NCI-H526 (cell line): ENCODE measurements around the gene POU6F1.
"Not testable (repeated sequence)": the region's sequence is repeated elsewhere in the genome, so short reads cannot be mapped to it uniquely, and the experiment has no call there.

Experiments used
- DNase-seq, 2 experiments: peaks; one replicate each; lab custom pipeline; 2025; lab: John Stamatoyannopoulos, UW

Gene POU6F1, protein sequence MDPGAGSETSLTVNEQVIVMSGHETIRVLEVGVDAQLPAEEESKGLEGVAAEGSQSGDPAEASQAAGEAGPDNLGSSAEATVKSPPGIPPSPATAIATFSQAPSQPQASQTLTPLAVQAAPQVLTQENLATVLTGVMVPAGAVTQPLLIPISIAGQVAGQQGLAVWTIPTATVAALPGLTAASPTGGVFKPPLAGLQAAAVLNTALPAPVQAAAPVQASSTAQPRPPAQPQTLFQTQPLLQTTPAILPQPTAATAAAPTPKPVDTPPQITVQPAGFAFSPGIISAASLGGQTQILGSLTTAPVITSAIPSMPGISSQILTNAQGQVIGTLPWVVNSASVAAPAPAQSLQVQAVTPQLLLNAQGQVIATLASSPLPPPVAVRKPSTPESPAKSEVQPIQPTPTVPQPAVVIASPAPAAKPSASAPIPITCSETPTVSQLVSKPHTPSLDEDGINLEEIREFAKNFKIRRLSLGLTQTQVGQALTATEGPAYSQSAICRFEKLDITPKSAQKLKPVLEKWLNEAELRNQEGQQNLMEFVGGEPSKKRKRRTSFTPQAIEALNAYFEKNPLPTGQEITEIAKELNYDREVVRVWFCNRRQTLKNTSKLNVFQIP

DNA sequence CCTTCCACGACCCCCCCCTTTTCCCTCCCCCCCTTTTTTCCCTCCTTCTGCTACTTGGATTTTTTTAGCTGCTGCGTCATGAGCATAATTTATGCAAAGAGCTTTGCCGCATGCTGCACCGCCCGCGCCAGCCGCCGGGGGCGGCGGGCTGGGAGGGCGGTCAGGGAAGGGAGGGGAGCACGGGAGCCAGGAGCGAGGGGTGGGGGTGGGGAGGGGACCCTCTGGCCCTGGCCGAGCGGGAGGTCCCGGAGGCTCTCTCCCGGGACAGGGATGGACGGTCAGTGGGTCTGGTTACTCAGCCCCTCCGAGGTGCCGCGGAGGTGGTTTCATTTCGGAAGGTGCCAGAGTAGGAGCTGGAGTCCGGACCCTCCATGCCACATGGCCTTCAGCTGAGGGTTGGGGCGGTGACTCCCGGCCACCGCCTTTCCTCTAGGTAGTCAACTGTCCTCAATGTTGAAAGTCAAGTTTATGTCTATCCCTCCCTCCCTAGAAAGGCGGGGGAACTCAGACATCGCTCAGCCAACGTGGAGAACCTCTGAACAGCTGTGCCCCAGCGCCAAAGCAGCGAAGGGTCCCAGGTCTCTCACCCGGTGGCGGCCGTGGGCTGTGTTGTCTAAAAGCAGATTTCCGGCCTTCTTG, at the start of gene POU6F1:
Gene POU6F1 (minus strand): TSS at position 95 of the 639 bp plus-strand sequence. CDS start 11,226 bp downstream, outside the sequence.
- peak; percentile 54 to 87 for DNase-seq

DNA sequence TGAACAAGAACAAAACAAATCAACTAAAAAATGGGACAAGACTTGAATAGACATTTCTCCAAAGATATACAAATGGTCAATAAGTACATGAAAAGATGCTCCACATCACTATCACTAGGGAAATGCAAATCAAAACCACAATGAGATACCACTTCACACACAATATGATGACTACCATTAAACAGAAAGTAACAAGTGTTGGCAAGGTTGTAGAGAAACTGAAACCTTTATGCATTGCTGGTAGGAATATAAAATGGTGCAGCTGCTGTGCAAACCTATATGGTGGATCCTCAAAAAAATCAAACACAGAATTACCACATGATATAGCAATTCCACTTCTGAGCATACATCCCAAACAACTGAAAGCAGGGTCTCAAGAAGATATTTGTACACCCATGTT, 47.2 kb upstream of the POU6F1 start:
- DNase-seq, result peak; percentile 16 to 32

DNA sequence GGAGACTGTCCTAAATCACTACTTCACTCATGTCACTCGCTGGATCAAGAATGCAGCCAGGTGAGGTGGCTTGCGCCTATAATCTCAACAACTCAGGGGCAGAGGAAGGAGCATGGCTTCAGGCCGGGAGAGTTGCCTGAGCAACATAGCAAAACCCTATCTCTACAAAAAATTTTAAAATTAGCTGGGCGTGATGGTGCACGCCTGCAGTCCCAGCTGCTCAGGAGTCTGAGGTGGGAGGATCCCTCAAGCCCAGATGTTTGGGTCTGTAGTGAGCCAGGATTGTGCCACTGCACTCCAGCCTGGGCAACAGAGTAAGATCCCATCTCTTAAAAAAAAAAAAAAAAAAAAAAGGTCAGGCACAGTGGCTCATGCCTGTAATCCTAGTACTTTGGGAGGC, 46.4 kb upstream of the POU6F1 start:
- DNase-seq, result no peak

DNA sequence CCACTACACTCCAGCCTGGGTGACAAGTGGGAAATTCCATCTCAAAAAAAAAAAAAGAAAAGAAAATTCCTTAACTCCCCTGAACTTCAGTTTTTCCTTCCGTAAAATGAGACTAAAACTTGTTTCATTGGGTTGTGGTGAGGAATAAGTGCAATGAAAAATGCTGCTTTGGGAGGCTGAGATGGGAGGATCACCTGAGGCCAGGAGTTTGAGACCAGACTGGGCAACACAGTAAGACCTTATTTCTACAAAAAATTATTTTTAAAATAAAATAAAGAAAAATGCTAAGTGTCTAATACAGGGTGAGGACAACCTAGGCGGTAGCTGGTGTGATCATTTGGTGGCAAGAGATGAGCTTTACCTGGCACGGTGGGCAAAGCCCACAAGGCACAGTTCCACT, 45.5 kb upstream of the POU6F1 start:
- no peak for DNase-seq

DNA sequence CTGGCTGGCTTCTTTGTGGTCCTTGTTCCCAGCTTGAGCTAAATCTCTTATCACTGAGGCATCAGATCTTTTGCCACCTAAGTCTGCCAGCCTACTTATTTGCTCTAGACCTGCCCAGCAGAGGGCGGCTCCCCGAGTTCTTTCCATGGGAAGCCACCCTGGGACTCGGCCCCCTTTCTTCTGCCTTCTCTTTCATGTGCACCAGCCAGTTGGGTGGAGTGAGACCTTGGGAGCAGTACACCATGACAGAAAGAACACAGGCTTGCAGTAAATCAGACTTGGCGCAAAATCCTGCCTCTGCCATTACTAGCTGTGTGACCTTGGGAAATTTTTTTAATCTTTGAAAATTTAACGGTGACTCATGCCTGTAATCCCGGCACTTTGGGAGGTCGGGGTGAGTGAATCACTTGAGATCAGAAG, 44.9 kb upstream of the POU6F1 start:
- peak in 1 of 2 experiments; percentile 38 for DNase-seq

DNA sequence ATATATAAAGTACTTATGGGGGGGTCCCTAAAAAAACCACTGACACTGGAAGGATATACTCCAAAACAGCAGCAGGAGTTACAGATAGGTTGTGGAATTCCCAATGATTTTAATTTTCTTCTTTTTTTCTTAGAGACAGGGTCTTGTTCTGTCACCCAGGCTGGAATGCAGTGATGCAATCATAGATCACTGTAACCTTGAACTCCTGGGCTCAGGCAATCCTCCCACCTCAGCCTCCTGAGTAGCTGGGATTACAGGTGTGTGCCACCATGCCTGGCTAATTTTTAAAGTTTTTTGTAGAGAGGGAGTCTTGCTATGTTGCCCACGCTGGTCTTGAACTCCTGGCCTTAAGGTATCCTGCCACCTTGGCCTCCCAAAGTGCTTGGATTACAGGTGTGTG, 41.7 kb upstream of the POU6F1 start:
- DNase-seq, result not testable (repeated sequence)

DNA sequence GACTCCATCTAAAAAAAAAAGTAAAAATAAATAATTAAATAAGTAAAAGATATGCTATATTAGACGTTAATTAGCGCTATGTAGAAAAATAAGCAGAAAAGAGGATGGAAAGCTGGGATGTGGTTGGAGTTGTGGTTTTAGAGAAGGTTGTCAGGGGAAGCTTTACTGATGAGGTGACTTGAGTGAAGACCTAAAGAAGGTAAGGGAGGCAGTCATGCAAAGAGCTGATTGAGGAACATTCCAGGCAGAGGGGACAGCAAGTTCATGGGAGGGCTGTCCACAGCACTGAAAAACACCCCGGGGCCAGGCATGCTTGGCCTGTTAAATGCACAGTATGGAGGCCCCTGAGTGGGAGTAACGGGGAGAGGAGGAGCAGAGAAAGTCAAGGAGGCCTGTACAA, 36.7 kb upstream of the POU6F1 start:
- DNase-seq, result no peak

DNA sequence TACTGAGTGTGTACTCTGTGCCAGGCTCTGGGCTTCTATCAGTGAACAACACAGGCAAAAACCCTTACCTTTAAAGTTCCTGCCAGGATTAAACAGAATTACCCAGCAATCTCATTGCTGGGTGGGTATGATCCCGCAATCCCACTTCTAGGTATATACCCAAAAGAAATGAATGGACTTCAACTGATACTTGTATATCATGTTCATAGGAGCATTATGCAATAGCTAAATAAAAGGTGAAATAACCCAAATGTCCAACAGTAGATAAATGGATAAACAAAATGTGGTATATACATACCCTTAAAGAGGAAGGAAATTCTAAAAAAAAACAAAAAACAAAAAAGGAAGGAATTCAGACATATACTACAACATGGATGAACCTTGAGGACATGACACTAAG, 35.4 kb upstream of the POU6F1 start:
- no peak for DNase-seq

DNA sequence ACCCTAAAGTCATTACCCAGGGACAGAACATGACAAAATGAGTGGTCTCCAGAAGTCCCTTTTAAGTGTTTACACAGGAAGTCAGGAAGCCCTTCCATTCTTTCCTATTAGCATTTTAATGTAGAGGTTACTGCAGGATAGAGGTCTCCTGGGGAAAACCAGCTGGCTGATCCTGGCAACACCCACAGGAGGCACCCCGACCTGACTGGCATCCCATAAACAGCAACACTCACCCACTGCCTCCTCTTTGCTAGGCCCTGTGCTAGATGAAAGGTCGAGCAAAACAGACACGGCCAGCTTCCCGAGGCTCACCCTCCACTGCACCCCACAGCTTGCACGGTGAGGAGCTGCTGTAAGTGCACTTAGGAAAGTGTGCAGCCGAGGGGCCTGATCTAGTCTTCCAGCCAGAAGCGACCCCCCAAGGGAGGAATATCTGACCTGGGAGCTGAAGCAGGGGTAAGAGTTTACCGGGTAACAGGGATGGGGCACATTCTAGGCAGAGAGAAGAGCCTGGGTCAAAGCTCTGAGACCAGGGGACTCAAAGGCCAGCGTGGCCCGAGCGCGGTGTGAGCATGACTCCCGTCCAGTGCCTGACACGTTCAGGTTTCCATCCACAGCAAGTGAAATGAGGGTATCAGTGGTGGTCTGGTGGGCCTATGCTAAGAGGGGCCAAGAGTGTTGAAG, 29.8 kb upstream of the POU6F1 start:
- DNase-seq, result no peak

DNA sequence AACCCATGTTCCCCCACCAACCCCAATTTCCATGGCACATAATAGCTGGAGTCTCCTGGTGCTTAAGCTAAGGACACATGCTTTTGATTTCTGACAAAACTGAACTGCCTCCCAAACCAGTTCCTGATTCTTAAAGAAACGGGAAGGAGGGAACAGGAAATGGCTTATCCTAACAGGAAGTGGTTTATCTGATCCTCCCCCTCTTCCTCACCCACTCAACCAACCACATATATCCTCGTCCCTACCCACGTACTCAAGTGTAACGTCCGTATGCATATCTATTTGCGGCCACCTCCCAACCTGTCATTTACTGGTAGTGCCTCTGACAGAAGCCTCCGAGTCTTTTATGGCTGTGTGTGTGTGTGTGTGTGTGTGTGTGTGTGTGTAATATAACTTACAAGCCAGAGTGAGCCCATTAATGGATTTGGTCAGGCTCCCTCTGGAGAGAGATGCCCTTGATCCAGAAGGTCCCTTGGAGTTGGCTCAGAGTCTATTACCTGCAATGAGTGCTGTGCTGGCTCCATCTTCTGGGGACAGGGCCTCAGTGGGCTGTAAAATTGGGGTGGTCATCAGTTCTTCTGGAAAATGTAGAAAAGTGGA, 28.5 kb upstream of the POU6F1 start:
- DNase-seq, result no peak

DNA sequence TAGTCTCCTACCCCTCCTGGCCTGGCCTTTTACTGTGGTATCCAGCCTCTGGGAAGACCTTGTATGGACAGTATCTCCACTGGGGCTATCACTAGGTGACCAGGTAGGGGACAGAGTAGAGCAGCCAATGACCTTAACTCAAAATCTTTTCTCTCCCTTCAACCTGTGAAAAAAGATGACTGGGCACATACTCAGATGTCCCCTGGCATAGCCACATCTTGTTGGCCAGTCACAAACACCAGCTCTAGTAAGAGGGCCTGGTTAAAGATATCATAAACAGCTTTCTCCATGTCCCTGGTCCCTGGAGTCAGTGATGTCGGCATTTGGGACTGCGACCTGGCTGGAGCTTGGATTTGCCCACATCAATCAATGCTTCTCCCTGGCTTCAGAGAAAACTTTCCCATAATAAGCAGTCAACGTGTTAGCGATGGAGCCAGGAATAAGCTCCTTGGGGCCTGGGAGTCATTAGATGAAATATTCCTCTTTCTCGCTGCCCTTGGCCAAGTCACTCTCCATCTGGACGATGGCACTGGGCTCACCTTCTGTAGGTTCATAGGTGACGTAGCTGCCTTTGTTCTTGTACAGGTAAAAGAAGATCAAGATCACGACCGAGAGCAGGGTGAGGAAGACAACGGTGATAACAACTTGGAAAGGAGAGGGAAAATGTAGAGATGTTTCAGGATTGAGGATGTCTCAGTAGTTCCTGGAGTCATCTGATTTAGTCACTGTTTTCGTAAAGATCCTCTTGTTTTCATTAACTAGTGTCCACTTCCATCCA, 27.8 kb upstream of the POU6F1 start:
- no peak for DNase-seq

DNA sequence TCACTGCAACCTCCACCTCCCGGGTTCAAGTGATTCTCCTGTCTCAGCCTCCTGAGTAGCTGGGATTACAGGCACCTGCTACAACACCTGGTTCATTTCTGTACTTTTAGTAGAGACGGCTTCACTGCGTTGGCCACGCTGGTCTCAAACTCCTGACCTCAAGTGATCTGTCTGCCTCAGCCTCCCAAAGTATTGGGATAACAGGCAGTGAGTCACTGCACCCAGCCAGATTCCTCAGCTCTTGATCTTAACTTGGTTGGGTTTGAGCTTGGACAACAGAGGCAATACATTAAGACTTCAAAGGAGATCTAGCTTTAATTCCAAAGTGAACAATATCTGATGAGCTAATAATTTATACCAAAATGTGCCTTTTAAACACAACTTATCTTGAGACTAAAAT, 26.4 kb upstream of the POU6F1 start:
- no peak for DNase-seq

DNA sequence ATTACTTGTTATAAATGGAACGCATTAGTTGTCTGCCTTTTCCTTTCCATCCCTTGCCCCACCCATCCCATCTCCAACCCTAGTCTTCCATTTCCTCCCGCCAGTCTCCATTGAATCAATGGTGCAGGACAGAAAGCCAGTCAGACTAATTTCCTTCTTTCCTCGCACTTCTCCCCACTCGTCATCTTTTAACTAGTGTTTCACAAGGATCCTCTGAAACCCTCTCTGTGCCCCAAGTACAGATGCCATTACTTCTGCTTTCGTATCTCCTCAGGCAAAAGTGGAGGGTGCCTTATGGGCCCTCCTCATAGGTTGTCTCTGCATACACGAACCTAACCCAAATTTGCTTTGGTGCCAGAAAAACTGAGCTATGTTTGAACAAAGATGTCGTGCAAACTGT, 25.0 kb upstream of the POU6F1 start:
- no peak for DNase-seq

DNA sequence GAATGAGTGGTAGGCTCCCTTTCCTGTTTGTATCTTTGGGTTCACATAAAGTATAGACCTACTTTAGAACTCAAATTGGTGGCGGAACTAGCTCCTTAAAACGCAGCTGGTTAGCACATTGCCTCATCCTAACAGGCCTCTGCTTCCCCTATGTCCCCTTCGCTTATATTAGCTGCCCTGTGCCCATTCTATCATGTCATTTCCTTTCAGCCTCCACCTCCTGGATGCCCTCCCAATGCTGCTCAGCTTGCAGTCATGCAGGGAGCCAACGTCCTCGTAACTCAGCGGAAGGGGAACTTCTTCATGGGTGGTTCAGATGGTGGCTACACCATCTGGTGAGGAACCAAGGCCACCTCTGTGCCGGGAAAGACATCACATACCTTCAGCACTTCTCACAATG, 24.3 kb upstream of the POU6F1 start:
- no peak for DNase-seq

DNA sequence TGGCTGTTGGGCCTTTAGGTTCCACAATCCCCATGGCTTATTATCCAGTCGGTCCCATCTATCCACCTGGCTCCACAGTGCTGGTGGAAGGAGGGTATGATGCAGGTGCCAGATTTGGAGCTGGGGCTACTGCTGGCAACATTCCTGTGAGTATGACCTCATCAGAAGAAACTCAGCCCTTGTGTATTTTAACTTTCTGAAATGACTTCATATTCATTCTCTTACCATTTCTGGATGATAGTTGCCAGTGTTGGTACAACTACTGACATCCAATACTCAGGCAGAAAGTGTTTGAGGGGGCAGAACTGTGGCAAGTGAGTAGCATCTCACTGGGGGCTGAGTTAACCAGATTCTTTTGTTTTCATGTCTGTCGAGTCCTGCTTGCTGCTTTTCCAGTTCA, 23.1 kb upstream of the POU6F1 start:
- no peak for DNase-seq

DNA sequence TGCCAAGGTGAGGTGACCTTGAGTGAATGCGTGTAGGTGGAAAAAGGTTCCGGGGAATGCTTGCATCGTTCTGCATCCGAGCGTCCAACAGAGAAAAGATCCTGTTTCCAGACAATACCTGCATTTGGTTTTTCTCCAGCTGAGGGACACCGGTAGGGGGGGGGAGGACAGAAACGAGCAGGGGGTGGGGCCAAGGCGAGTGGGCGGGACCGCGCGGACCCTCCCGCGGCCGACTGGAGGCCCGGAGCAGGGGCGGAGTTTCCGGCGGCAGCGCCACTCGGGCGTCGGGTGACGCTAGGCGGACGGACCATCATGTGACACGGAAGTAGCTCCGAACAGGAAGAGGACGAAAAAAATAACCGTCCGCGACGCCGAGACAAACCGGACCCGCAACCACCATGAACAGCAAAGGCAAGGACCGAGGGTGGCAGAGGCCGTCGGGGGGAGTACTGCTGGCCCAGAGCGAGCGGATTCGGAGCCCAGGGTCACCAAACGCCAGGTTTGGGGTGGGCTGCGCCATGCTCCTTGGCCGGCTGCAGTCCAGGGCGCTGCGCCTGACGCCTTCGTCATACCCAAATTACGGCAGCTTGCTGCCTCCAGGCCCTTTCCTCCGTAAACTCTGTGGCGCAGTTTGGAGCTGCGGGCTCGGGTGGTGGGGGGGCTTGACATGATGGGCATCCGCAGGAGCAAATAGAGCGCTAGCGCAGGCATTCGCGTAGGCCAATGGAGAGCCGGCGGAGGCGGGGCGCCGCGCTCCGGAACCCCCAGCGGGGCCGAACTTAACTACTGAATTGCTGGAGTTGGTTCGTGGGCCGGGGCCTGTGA, 20.9 kb upstream of the POU6F1 start, which contains the start of gene DAZAP2:
Gene DAZAP2 (plus strand): TSS at position 317 of the 825 bp plus-strand sequence. CDS start 82 bp downstream, at position 399.
- DNase-seq, result peak; percentile 90 to 98

DNA sequence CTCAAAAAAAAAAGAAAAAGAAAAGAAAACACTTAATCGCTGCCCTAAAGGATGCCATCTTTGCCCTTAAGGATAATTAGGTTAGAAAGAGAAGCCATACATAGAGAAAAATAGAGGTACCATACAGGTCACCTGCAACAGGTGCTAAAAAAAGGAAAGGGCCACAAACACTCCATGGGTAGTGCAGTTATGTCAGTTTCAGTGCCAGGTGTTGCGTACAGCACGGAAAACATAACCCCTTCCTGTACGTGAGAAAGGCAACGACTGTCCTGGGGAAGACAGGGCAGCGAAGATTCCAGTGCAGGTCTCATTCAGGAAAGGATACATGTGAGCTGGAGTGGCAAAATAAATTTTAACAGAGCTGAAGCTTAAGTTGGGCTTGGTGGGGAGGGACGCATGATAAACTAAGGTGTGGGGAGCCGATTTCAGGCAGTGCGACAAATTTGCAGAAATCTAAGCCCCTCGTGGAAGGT, 20.2 kb upstream of the POU6F1 start:
- DNase-seq, result peak; percentile 70 to 71

DNA sequence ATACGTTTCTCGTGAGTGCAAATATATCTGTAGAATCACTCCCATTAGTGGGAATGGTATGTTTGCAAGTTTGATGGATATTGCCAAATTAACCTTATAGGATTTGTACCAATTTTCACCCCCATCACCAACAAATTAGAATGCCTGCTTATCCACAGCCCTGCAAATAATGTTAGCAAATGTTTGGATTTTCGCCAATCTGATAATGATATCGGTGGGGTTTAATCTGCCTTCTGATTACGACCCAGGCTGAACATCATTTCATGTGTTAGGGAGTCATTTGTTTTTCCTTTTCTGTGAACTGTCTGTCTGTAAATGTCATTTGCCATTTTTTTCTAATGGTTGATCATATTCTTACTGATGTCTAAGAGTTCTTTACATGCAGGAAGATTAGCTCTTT, 16.7 kb upstream of the POU6F1 start:
- DNase-seq, result no peak

DNA sequence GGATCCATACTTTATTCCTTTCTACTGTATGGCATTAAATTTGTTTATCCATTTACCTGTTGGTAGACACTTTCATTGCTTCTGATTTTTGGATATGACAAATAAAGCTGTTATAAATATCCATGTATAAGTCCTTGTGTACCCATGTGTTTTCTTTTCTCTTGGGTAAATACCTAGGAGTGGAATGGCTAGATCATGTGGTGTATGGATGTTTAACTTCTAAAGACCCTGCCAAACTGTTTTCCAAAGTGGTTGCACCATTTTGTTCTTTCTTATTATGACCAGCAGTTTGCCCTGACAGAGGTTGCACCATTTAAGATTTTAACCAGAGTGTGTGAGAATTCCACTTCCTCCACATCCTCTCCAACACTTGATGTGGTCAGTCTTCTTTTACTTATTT, 14.8 kb upstream of the POU6F1 start:
- DNase-seq, result no peak
